ENCODE data around the gene PIGU.

PIGU gene

GRCh38 chr20:34709044-34709830 lies 32.3 kb upstream of the PIGU start:
- DNase-seq = peak; percentile 86
- in situ Hi-C loops (cut with HindIII; ENCODE audit: low pct_ligation_motif_present, low pct_unique_long_range_greater_than_20kb, low sequenced_read_pairs) = no loop called here

DNA sequence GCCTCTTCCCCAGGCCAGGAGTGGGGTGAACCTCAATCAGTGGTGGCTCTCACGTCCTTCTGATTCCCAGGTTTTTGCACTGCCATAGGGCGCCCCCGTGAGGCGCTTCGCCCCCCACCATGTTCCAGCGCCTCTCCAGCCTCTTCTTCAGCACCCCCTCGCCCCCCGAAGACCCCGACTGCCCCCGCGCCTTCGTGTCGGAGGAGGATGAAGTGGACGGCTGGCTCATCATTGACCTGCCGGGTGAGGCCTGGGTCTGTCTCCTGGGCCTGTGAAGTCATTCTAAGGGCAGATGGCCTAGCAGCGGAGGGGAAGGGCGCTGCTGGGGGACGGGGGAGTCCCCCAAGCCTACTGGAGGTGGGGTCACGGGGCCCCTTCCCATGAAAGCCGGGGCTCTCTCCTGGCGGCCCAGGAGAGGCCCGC lies 31.7 kb upstream of the PIGU start:
- in situ Hi-C loops (cut with HindIII; ENCODE audit: low pct_ligation_motif_present, low pct_unique_long_range_greater_than_20kb, low sequenced_read_pairs) = no loop called here
- DNase-seq = peak; percentile 53

DNA sequence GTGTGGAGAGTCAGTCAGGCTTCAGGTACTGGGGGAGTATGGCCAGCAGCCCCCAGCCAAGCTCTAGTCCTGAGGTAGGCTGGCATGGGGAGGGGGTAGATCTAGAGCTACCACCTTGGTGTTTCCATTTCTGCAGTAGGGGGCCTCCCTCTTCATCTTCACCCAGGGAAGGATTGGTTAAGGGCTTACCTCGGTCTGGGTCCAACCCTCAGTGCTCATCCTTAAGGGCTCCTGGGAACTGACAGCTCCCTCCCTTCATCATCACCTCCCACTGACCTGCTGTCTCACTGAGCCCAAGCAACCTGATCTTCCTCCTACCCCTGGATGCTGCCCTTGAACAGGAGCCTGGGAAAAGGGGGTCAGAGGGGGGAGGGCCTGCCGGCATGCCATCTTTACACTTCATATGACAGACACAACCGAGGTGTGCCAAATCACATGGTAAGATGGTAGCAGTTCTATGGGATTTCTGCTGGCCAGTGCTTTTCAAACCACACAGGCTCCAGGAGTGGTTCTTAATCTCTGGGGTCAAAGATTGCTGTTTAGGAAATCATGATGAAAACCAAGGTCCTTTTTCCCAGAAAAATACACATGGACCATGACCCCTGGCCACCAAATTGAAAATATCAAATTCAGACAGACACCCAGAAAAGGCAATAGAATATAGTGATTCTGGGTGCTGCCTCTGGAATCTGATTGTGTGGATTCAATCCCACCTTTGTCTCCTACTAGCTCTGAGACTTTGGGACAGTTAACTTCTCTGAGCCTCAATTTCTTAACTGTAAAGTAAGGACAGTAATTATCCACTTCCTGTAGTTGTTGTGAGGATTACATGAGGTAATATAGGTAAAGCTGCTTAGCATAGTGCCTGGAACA lies 30.3 kb upstream of the PIGU start:
- DNase-seq = no peak

DNA sequence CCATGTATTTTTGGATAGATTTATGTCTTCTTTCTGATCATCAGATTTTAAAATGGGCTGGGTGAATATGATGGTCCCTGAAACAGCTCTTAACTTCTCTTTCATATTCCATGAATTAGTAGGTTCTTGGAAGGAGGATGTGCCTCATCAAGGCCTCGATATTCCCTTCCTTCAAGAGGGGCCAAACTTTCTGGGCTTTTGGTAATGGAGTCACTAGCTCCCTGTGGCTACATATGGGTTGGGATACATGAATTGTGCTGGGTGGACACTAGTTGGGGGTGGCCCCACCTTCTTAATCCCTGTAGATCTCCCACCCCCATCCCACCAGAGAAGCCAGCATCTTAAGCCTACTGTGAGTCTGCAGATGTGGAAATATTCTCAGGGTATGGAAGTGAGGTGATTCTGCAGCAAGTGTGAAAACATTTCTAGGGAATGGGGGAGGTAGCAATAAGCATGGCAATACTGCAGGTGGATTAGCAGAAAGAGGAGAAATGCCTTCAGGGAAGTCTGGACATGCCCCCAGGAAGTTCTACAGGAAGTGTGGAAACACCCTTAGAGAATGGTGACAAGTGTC lies 29.5 kb upstream of the PIGU start:
- no peak for DNase-seq
- in situ Hi-C loops (cut with HindIII; ENCODE audit: low pct_ligation_motif_present, low pct_unique_long_range_greater_than_20kb, low sequenced_read_pairs) = no loop called here

More for the DNA sequence above, 30.3 kb upstream of the PIGU start:
- in situ Hi-C loops (cut with HindIII; ENCODE audit: low pct_ligation_motif_present, low pct_unique_long_range_greater_than_20kb, low sequenced_read_pairs) = no loop called here

DNA sequence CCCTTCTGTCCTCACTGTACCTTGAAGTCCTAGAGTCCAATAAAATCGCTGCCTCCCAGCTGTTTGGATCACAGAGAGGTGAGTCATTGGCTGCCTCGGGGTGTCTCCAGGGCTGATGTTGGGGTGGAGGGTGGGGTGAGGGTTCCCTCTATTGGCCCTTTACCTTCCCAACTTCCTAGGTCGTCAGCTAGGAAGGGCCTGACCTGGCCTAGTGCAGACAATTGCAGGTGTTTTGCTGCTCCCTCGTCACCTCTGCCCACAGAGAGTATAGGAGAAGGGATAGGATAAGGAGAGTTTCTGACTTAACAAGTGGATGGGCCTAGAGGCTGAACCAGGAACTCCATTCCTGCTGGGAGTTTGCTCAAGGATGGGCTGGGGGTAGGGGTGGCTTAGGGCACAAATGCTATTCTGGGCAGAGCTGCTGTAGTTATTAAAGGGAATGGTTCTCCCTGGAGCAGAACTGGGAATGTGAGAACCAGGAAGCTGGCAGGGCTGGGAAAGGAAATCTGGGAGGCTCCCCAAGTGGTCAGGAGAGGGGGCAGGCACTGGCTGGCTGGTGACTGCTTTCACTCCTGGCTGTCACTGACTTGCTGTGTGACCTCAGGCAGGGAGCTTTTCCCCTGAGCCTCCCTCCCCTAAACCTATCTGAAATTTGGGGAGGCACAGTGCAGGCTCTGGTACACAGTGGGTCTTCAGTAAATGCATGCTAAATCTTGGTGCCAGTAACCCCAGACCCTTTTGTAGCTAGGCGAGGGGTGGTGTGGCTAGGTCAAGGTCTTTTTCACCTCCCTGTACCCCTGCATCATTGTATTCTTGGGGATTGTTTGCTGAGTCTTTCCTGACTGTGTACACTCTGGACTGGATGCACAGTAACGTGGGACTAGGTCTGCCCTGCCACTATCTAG lies 28.8 kb upstream of the PIGU start:
- DNase-seq = peak; percentile 29
- in situ Hi-C loops (cut with HindIII; ENCODE audit: low pct_ligation_motif_present, low pct_unique_long_range_greater_than_20kb, low sequenced_read_pairs) = no loop called here

GRCh38 chr20:34705008-34705396 lies 28.1 kb upstream of the PIGU start:
- no peak for DNase-seq
- in situ Hi-C loops (cut with HindIII; ENCODE audit: low pct_ligation_motif_present, low pct_unique_long_range_greater_than_20kb, low sequenced_read_pairs) = no loop called here

- peak; percentile 86 for DNase-seq
- in situ Hi-C loops (cut with HindIII; ENCODE audit: low pct_ligation_motif_present, low pct_unique_long_range_greater_than_20kb, low sequenced_read_pairs) = no loop called here
These were observed 27.5 kb upstream of the PIGU start, which contains the start of gene TP53INP2 for GRCh38 chr20:34704177-34705007. TSS of gene TP53INP2 (plus strand) at chr20:34704344. CDS start at chr20:34708740, 4,396 bp downstream.

- no peak for DNase-seq
- in situ Hi-C loops (cut with HindIII; ENCODE audit: low pct_ligation_motif_present, low pct_unique_long_range_greater_than_20kb, low sequenced_read_pairs) = no loop called here
These were observed 26.7 kb upstream of the PIGU start for GRCh38 chr20:34703424-34704176.

GRCh38 chr20:34703061-34703423 lies 26.1 kb upstream of the PIGU start:
- DNase-seq = no peak
- in situ Hi-C loops (cut with HindIII; ENCODE audit: low pct_ligation_motif_present, low pct_unique_long_range_greater_than_20kb, low sequenced_read_pairs) = no loop called here

GRCh38 chr20:34701405-34702085 lies 24.7 kb upstream of the PIGU start:
- DNase-seq = no peak
- in situ Hi-C loops (cut with HindIII; ENCODE audit: low pct_ligation_motif_present, low pct_unique_long_range_greater_than_20kb, low sequenced_read_pairs) = no loop called here

- in situ Hi-C loops (cut with HindIII; ENCODE audit: low pct_ligation_motif_present, low pct_unique_long_range_greater_than_20kb, low sequenced_read_pairs) = no loop called here
- no peak for DNase-seq
These were observed 16.5 kb upstream of the PIGU start for GRCh38 chr20:34693414-34693813.

GRCh38 chr20:34691838-34692237 lies 14.9 kb upstream of the PIGU start:
- in situ Hi-C loops (cut with HindIII; ENCODE audit: low pct_ligation_motif_present, low pct_unique_long_range_greater_than_20kb, low sequenced_read_pairs) = no loop called here
- no peak for DNase-seq

GRCh38 chr20:34689486-34689885 lies 12.6 kb upstream of the PIGU start:
- in situ Hi-C loops (cut with HindIII; ENCODE audit: low pct_ligation_motif_present, low pct_unique_long_range_greater_than_20kb, low sequenced_read_pairs) = no loop called here
- DNase-seq = no peak

GRCh38 chr20:34683667-34684066 lies 6.8 kb upstream of the PIGU start:
- DNase-seq = no peak
- in situ Hi-C loops (cut with HindIII; ENCODE audit: low pct_ligation_motif_present, low pct_unique_long_range_greater_than_20kb, low sequenced_read_pairs) = no loop called here

- no peak for DNase-seq
- in situ Hi-C loops (cut with HindIII; ENCODE audit: low pct_ligation_motif_present, low pct_unique_long_range_greater_than_20kb, low sequenced_read_pairs) = no loop called here
These were observed 3.8 kb upstream of the PIGU start for GRCh38 chr20:34680586-34681175.

DNA sequence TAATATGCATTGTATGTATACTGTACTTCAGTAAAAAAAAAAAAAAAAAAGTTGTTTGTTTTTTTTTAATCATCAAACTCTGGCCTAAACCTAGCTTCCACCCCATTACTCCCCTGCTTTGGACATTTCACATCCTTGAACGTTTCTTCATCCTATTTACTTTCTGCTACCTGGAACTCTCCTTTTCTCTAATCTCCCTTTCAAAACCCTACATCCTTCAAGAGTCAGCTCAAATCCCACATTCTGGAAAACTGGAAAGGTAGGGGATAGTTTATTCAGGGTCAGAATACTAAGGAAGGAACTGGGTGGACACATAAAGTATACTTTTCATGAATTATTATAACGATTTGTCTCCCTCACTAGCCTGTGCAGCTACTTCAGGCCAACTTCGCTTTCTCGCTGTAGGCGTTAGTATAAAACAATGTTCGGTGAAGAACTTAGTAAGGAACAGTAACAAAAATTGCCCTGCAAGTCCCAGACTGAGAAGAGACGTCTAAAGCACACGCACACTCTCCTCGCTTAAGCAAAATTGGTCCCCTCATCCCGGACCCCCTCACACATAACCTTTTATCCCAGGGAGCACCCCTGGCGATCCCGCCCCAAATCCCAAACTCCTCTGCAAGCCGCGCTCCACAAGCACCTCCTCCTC lies 775 bp downstream of the PIGU start:
- in situ Hi-C loops (cut with HindIII; ENCODE audit: low pct_ligation_motif_present, low pct_unique_long_range_greater_than_20kb, low sequenced_read_pairs) = no loop called here
- DNase-seq = no peak

Data from ACHN (cell line).